Stimulated activated CD8-positive, alpha-beta memory T cell treated with anti-CD3 and anti-CD28 coated beads, Interleukin-15, amount 100 ng/mL, for 48 hours (primary cell): ENCODE data around the gene STIM2.
"Not testable (repeated sequence)": the region's sequence is repeated elsewhere in the genome, so short reads cannot be mapped to it uniquely, and the experiment has no call there.

ENCODE experiments used
- DNase-seq, 2 donors: peaks; one replicate each; pipeline ENCODE4 v3.0.0-alpha.2; 2020; ENCODE audit warnings: low read depth in 2 of 2

The STIM2 gene

GRCh38 chr4:26867914-26868684 is 7.5 kb downstream of the STIM2 start:
- no peak for DNase-seq

GRCh38 chr4:26870576-26871262 is 10.1 kb downstream of the STIM2 start:
- no peak for DNase-seq

- no peak for DNase-seq
Measured at GRCh38 chr4:26871611-26872010, 11.0 kb downstream of the STIM2 start.

GRCh38 chr4:26873391-26874026 is 12.9 kb downstream of the STIM2 start:
- peak; percentile 63 to 65 for DNase-seq

GRCh38 chr4:26874110-26874509 is 13.5 kb downstream of the STIM2 start:
- no peak for DNase-seq

- DNase-seq = no peak
Measured at GRCh38 chr4:26877406-26877805, 16.8 kb downstream of the STIM2 start.

GRCh38 chr4:26877961-26878360 is 17.3 kb downstream of the STIM2 start:
- no peak for DNase-seq

GRCh38 chr4:26878794-26879391 is 18.3 kb downstream of the STIM2 start:
- no peak for DNase-seq

- no peak for DNase-seq
Measured at GRCh38 chr4:26879805-26880204, 19.2 kb downstream of the STIM2 start.

- no peak for DNase-seq
Measured at GRCh38 chr4:26884026-26884425, 23.4 kb downstream of the STIM2 start.

- no peak for DNase-seq
Measured at GRCh38 chr4:26884486-26884988, 23.9 kb downstream of the STIM2 start.

- no peak for DNase-seq
Measured at GRCh38 chr4:26885912-26886274, 25.3 kb downstream of the STIM2 start.

- no peak for DNase-seq
Measured at GRCh38 chr4:26887143-26887542, 26.5 kb downstream of the STIM2 start.

- DNase-seq = no peak
Measured at GRCh38 chr4:26887809-26888208, 27.2 kb downstream of the STIM2 start.

- no peak for DNase-seq
Measured at GRCh38 chr4:26889356-26889755, 28.7 kb downstream of the STIM2 start.

- no peak for DNase-seq
Measured at GRCh38 chr4:26891054-26891453, 30.4 kb downstream of the STIM2 start.

GRCh38 chr4:26891867-26892266 is 31.2 kb downstream of the STIM2 start:
- no peak for DNase-seq

- no peak for DNase-seq
Measured at GRCh38 chr4:26892480-26893150, 32.0 kb downstream of the STIM2 start.

GRCh38 chr4:26893491-26893890 is 32.9 kb downstream of the STIM2 start:
- DNase-seq = no peak

- DNase-seq = not testable (repeated sequence)
Measured at GRCh38 chr4:26894881-26895280, 34.2 kb downstream of the STIM2 start.

- DNase-seq = no peak
Measured at GRCh38 chr4:26896636-26897035, 36.0 kb downstream of the STIM2 start.

GRCh38 chr4:26899991-26900390 is 39.4 kb downstream of the STIM2 start:
- DNase-seq = no peak
